Osteoblast (primary cell): ENCODE measurements around the gene TAOK1. TPM values are rescaled to one million over a fixed set of nuclear protein-coding genes. Genes with fewer than 3 reads are reported as not detected.

ENCODE experiments used
- DNase-seq: peaks from one replicate; pipeline ENCODE4 v3.0.0; 2011; ENCODE audit warnings: low spot score, mixed read lengths; ENCODE audit not compliant: insufficient read length; ENCODE audit errors: missing footprints
- H2AFZ ChIP-seq: 2 replicates; pipeline ENCODE4 v1.6.0; 2011; ENCODE audit warnings: mild to moderate bottlenecking, low read length
- H3K27ac ChIP-seq: 2 replicates; pipeline ENCODE4 v1.5.1; 2011; ENCODE audit warnings: mild to moderate bottlenecking, low read depth, low read length, moderate library complexity
- H3K27me3 ChIP-seq: 2 replicates; pipeline ENCODE4 v1.6.0; 2012; ENCODE audit warnings: mild to moderate bottlenecking, control low read depth, inconsistent platforms, low read length, moderate library complexity; ENCODE audit not compliant: insufficient read depth
- H3K36me3 ChIP-seq: 2 replicates; pipeline ENCODE4 v1.5.1; 2011; ENCODE audit warnings: mild to moderate bottlenecking, low read length, control low read depth, moderate library complexity; ENCODE audit not compliant: insufficient read depth
- H3K4me1 ChIP-seq: 2 replicates; pipeline ENCODE4 v1.5.1; 2011; ENCODE audit warnings: mild to moderate bottlenecking, low read length, control low read depth, moderate library complexity; ENCODE audit not compliant: insufficient read depth
- H3K4me2 ChIP-seq: 2 replicates; pipeline ENCODE4 v1.6.0; 2011; ENCODE audit warnings: mild to moderate bottlenecking, low read length; ENCODE audit not compliant: insufficient read depth
- H3K4me3 ChIP-seq: fragments of 200-600 bp; sonication (generic); 3 replicates; pipeline ENCODE4 v1.5.1; 2012; ENCODE audit warnings: mild to moderate bottlenecking, low read length, inconsistent platforms; ENCODE audit not compliant: insufficient read depth
- H3K79me2 ChIP-seq: 2 replicates; pipeline ENCODE4 v1.6.0; 2012; ENCODE audit warnings: mild to moderate bottlenecking, low read length, control low read depth, inconsistent platforms; ENCODE audit not compliant: insufficient read depth
- H3K9me3 ChIP-seq: 2 replicates; pipeline ENCODE4 v1.5.1; 2011; ENCODE audit warnings: low read depth, low read length, control low read depth
- H4K20me1 ChIP-seq: 2 replicates; pipeline ENCODE4 v1.6.0; 2012; ENCODE audit warnings: mild to moderate bottlenecking, low read length, control low read depth; ENCODE audit not compliant: insufficient read depth
- total RNA-seq: library from RNA; depleted of rRNA; stranded (reverse); fragments of >200 nt; gene quantifications from 2 replicates; pipeline ENCODE4 v1.2.3, GENCODE V29; 2012
- TF ChIP-seq, protein P1 (sequence below): IDR thresholded peaks from 2 replicates; pipeline ENCODE4 v1.5.1; 2011; ENCODE audit warnings: mild to moderate bottlenecking, low read depth, low read length, moderate library complexity; ENCODE audit errors: extremely low read depth

The TAOK1 gene
- total RNA-seq, 1 donor, result 68.4 TPM

DNA sequence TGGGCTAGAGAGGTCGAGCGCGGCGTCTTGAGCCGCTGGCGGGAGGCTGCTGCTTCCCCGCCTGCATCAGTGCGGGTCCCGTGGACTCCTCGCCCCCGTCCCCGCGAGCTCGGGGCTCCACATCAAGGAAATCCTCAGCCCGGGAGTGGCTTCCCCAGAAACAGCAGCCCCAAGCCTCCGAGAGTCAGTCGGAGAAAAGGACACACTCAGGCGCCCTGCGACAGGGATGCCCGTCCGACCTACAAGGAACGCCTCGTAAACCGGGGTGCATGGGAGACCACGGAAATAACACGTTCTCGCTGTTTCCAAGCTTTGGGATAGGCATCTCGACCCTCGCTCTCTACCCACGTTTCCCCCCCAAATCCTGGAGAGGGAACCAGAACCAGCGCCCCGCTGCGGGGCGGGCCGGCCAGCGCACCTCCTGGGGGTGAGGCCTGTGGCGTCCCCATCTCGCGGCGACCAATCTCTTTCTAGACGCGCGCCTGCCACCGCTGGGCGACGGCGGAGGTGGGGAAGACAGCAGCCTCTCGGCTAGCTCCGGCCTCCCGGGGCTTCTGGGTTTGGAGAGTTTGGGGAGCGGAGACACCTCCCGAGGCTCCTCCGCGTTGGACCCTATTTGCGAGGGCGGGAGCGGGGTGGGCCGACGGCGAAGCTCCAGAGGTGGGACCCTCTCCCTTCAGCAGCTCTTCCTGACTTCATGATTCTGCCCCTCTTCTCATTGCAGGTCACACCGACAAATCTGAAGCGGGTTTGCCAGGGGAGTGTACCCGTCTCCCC, 177.6 kb downstream of the TAOK1 start:
- Histone ChIP-seq H3K9me3 (no peaks in the 10 kb centered on the region), H3K4me3 (peak overlapping the region; percentile 80), H2AFZ (peak overlapping the region; percentile 84), H3K79me2 (peaks cover 2% of the 10 kb centered on the region), H4K20me1 (no peaks in the 10 kb centered on the region), H3K27ac (no peak overlapping the region), H3K4me2 (peak overlapping the region; percentile 90), H3K4me1 (peaks cover 23% of the 10 kb centered on the region), H3K36me3 (peaks cover 8% of the 10 kb centered on the region), H3K27me3 (no peaks in the 10 kb centered on the region)
- TF ChIP-seq, protein P1, sequence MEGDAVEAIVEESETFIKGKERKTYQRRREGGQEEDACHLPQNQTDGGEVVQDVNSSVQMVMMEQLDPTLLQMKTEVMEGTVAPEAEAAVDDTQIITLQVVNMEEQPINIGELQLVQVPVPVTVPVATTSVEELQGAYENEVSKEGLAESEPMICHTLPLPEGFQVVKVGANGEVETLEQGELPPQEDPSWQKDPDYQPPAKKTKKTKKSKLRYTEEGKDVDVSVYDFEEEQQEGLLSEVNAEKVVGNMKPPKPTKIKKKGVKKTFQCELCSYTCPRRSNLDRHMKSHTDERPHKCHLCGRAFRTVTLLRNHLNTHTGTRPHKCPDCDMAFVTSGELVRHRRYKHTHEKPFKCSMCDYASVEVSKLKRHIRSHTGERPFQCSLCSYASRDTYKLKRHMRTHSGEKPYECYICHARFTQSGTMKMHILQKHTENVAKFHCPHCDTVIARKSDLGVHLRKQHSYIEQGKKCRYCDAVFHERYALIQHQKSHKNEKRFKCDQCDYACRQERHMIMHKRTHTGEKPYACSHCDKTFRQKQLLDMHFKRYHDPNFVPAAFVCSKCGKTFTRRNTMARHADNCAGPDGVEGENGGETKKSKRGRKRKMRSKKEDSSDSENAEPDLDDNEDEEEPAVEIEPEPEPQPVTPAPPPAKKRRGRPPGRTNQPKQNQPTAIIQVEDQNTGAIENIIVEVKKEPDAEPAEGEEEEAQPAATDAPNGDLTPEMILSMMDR, result peak; percentile 24
- DNase-seq, result peak; percentile 98

- H3K27ac ChIP-seq, result peak within 1 kb of the TSS; percentile 37
- no peaks in the 10 kb centered on the region for H3K27me3 ChIP-seq
- H3K79me2 ChIP-seq, result peaks cover 2% of the 10 kb centered on the region
- no peaks in the 10 kb centered on the region for H4K20me1 ChIP-seq
- H3K36me3 ChIP-seq, result peaks cover 12% of the 10 kb centered on the region
- no peaks in the 10 kb centered on the region for H3K9me3 ChIP-seq
- H2AFZ ChIP-seq, result peak within 1 kb of the TSS; percentile 84
- H3K4me1 ChIP-seq, result peaks cover 27% of the 10 kb centered on the region
- DNase-seq, result peak; percentile 98
- peak within 1 kb of the TSS; percentile 90 for H3K4me2 ChIP-seq
- peak within 1 kb of the TSS; percentile 80 for H3K4me3 ChIP-seq
- TF ChIP-seq, protein P1, result no peak
Measured at GRCh38 chr17:29568331-29569244, 178.4 kb downstream of the TAOK1 start, which contains the start of gene TP53I13. Gene TP53I13 (plus strand): TSS chr17:29568701. CDS start chr17:29568759, 58 bp downstream.

DNA sequence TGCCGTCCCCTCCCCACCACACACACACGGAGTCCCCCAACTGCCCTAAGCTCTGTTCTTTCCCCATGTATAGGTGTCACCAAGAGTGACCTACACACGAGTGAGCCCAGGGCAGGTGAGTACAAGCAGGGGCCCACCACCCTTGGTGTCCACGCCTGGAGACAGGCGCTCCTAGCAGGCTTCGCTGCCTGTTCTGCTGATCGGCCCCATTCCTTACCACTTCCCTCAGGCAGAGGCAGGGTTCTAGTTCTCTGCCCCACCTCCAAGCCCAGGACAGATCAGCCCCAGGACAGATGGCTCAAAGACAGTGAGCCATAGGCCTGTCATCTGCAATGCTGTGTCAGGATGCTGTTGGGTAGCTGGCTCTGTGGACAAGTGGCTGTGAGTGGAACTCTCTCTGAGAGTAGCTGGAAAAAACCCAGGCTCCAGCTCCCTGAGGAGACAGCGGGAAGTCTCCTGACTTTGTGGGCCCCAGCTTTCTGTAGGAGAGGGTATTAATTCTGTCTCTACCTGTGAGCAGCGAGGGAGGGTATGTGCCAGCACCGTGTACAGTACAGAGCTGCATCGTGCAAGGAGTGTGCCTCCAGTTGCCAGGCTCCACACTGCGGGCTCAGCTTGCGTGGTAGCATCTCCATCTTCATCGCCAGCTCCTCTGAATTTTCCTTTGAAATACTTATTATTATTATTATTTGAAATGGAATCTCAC, 179.2 kb downstream of the TAOK1 start:
- Histone ChIP-seq H4K20me1 (no peaks in the 10 kb centered on the region), H2AFZ (peak overlapping the region; percentile 82), H3K27ac (peak overlapping the region; percentile 37), H3K4me1 (peaks cover 27% of the 10 kb centered on the region), H3K27me3 (no peaks in the 10 kb centered on the region), H3K36me3 (peaks cover 20% of the 10 kb centered on the region), H3K4me2 (peak overlapping the region; percentile 89), H3K9me3 (no peaks in the 10 kb centered on the region), H3K4me3 (peak overlapping the region; percentile 80), H3K79me2 (peaks cover 2% of the 10 kb centered on the region)
- TF ChIP-seq, protein P1, result no peak
- peak; percentile 94 for DNase-seq
